NK-92 (cell line): ENCODE results near the gene TOR4A.

Experiments
- DNase-seq: peaks from one replicate; lab custom pipeline; 2025; ENCODE audit not compliant: unreplicated experiment; lab: John Stamatoyannopoulos, UW

Gene TOR4A

GRCh38 chr9:137270929-137271695 lies 6.4 kb upstream of the TOR4A start:
- no peak for DNase-seq

GRCh38 chr9:137271696-137272076 lies 5.8 kb upstream of the TOR4A start:
- DNase-seq = no peak

- DNase-seq = no peak
These were observed 5.1 kb upstream of the TOR4A start for GRCh38 chr9:137272241-137273094.

- DNase-seq = no peak
These were observed 4.4 kb upstream of the TOR4A start for GRCh38 chr9:137273095-137273490.

GRCh38 chr9:137273611-137274320 lies 3.8 kb upstream of the TOR4A start:
- no peak for DNase-seq

GRCh38 chr9:137275203-137275587 lies 2.3 kb upstream of the TOR4A start:
- DNase-seq = no peak

- DNase-seq = no peak
These were observed 1.7 kb upstream of the TOR4A start for GRCh38 chr9:137275588-137276472.

GRCh38 chr9:137276473-137277328 lies 825 bp upstream of the TOR4A start:
- DNase-seq = no peak

- DNase-seq = no peak
These were observed 655 bp downstream of the TOR4A start for GRCh38 chr9:137278061-137278701.

- no peak for DNase-seq
These were observed 1.5 kb downstream of the TOR4A start for GRCh38 chr9:137278721-137279711.

- no peak for DNase-seq
These were observed 2.4 kb downstream of the TOR4A start for GRCh38 chr9:137279741-137280473.

GRCh38 chr9:137280474-137281344 lies 3.2 kb downstream of the TOR4A start:
- no peak for DNase-seq

GRCh38 chr9:137281345-137282116 lies 4.0 kb downstream of the TOR4A start:
- no peak for DNase-seq

- no peak for DNase-seq
These were observed 9.5 kb downstream of the TOR4A start for GRCh38 chr9:137286975-137287383.

GRCh38 chr9:137293094-137293481 lies 15.6 kb downstream of the TOR4A start:
- DNase-seq = no peak
